IMR-90 (cell line): ENCODE results near the gene PARP12. TPM values are rescaled to one million over a fixed set of nuclear protein-coding genes. Genes with fewer than 3 reads are reported as not detected.

ENCODE experiments used
- ATAC-seq: fragments of 200-7000 bp; cut with Tn5 transposase; 2 replicates; pipeline ENCODE4 v1.9.1; 2020; ENCODE audit warnings: low read depth, mild to moderate bottlenecking, moderate library complexity
- BruUV-seq: library from RNA; stranded (reverse); fragments of 400-500 nt; replicated peaks from 2 replicates; lab custom pipeline; 2021; lab: Mats Ljungman, UMichigan
- CTCF ChIA-PET: fragments of 300-600 bp; formaldehyde crosslinking; extraction: SDS; loops from one replicate; lab custom pipeline; 2021; ENCODE audit warnings: antibody characterized with exemption; lab: Yijun Ruan, JAX
- POLR2A ChIA-PET: fragments of 300-600 bp; sonication (Branson Sonifier 250); formaldehyde crosslinking; loops from one replicate; lab custom pipeline; 2022; ENCODE audit warnings: antibody characterized with exemption; ENCODE audit not compliant: unreplicated experiment; lab: Charles Lee
- DNase-seq: peaks from one replicate; pipeline ENCODE4 v3.0.0; 2013
- H2AFZ ChIP-seq: replicated peaks from 2 replicates; pipeline ENCODE3; 2013; ENCODE audit warnings: low read length, mild to moderate bottlenecking; ENCODE audit not compliant: poor library complexity
- H2AK5ac ChIP-seq: 2 replicates; pipeline ENCODE4 v1.6.1; 2013; ENCODE audit warnings: low read depth, low read length, inconsistent platforms
- H2AK9ac ChIP-seq: replicated peaks from 2 replicates; pipeline ENCODE3; 2013; ENCODE audit warnings: mild to moderate bottlenecking, low read depth, low read length, moderate library complexity; ENCODE audit not compliant: poor library complexity
- H2BK120ac ChIP-seq: 2 replicates; pipeline ENCODE4 v1.6.1; 2013; ENCODE audit warnings: low read depth, low read length, inconsistent platforms
- H2BK15ac ChIP-seq: 3 replicates; pipeline ENCODE4 v1.6.1; 2013; ENCODE audit warnings: low read depth, low read length, inconsistent platforms
- H2BK20ac ChIP-seq: 2 replicates; pipeline ENCODE4 v1.6.1; 2013; ENCODE audit warnings: low read depth, mild to moderate bottlenecking, inconsistent platforms, low read length, moderate library complexity
- H2BK5ac ChIP-seq: 2 replicates; pipeline ENCODE4 v1.6.1; 2013; ENCODE audit warnings: mild to moderate bottlenecking, low read depth, low read length, inconsistent platforms; ENCODE audit not compliant: poor library complexity, severe bottlenecking
- H3K14ac ChIP-seq: replicated peaks from 2 replicates; pipeline ENCODE4 v1.6.1; 2013; ENCODE audit warnings: low read depth, low read length, inconsistent platforms
- H3K18ac ChIP-seq: 2 replicates; pipeline ENCODE4 v1.6.1; 2013; ENCODE audit warnings: low read depth, low read length, control low read depth
- H3K23ac ChIP-seq: 2 replicates; pipeline ENCODE4 v1.6.1; 2013; ENCODE audit warnings: low read depth, low read length, inconsistent platforms
- H3K27ac ChIP-seq: 2 replicates; pipeline ENCODE4 v1.5.1; 2013; ENCODE audit warnings: mild to moderate bottlenecking, control low read depth, low read length; ENCODE audit not compliant: insufficient read depth
- H3K27me3 ChIP-seq: 2 replicates; pipeline ENCODE4 v1.6.1; 2013; ENCODE audit warnings: low read length; ENCODE audit not compliant: control insufficient read depth, insufficient read depth
- H3K36me3 ChIP-seq: 2 replicates; pipeline ENCODE4 v1.6.1; 2013; ENCODE audit warnings: low read length, mixed read lengths; ENCODE audit not compliant: control insufficient read depth, insufficient read depth
- H3K4ac ChIP-seq: 2 replicates; pipeline ENCODE4 v1.6.1; 2013; ENCODE audit warnings: low read depth, low read length, inconsistent platforms
- H3K4me1 ChIP-seq: 2 replicates; pipeline ENCODE4 v1.6.1; 2013; ENCODE audit warnings: low read length, mixed read lengths; ENCODE audit not compliant: control insufficient read depth, insufficient read depth
- H3K4me2 ChIP-seq: 2 replicates; pipeline ENCODE4 v1.6.1; 2013; ENCODE audit warnings: low read depth, mild to moderate bottlenecking, control low read depth, low read length, moderate library complexity
- H3K4me3 ChIP-seq: 2 replicates; pipeline ENCODE4 v1.5.1; 2013; ENCODE audit warnings: low read depth, mild to moderate bottlenecking, control low read depth, low read length, moderate library complexity; ENCODE audit not compliant: insufficient read depth
- H3K56ac ChIP-seq: 2 replicates; pipeline ENCODE4 v1.6.1; 2013; ENCODE audit warnings: low read length, inconsistent platforms; ENCODE audit not compliant: insufficient read depth; ENCODE audit errors: extremely low read depth
- H3K79me1 ChIP-seq, 2 experiments: 2 replicates each; pipeline ENCODE4 v1.6.1; 2013; ENCODE audit warnings: low read length in 2 of 2, inconsistent platforms in 1 of 2, low read depth in 1 of 2
- H3K9ac ChIP-seq: 2 replicates; pipeline ENCODE4 v1.6.1; 2013; ENCODE audit warnings: low read depth, low read length, control low read depth
- H3K9me1 ChIP-seq: 2 replicates; pipeline ENCODE4 v1.6.1; 2013; ENCODE audit warnings: low read length, inconsistent platforms; ENCODE audit not compliant: insufficient read depth
- H3K9me3 ChIP-seq: 2 replicates; pipeline ENCODE4 v1.6.1; 2013; ENCODE audit warnings: low read length; ENCODE audit not compliant: control insufficient read depth, insufficient read depth
- H4K20me1 ChIP-seq: 2 replicates; pipeline ENCODE4 v1.6.1; 2013; ENCODE audit warnings: low read length, inconsistent platforms; ENCODE audit not compliant: insufficient read depth
- H4K5ac ChIP-seq: 2 replicates; pipeline ENCODE4 v1.6.1; 2013; ENCODE audit warnings: mild to moderate bottlenecking, low read depth, low read length, control low read depth
- H4K8ac ChIP-seq, 2 experiments: 2 replicates each; pipeline ENCODE4 v1.6.1; 2013; ENCODE audit warnings: low read depth in 2 of 2, low read length in 2 of 2, control low read depth in 1 of 2, inconsistent platforms in 1 of 2
- H4K91ac ChIP-seq: 2 replicates; pipeline ENCODE4 v1.6.1; 2013; ENCODE audit warnings: low read depth, low read length, inconsistent platforms; ENCODE audit not compliant: insufficient read depth
- BHLHE40 ChIP-seq: fragments of 150-350 bp; IDR thresholded peaks from 2 replicates; pipeline ENCODE4 v1.6.1; 2016; ENCODE audit warnings: mild to moderate bottlenecking, low read depth, low read length
- CEBPB ChIP-seq: IDR thresholded peaks from 2 replicates; pipeline ENCODE4 v1.6.1; 2012; ENCODE audit warnings: low read depth, low read length, improper control_type of control experiment
- CHD1 ChIP-seq: IDR thresholded peaks from 2 replicates; pipeline ENCODE4 v1.6.1; 2012; ENCODE audit warnings: low read depth, low read length, improper control_type of control experiment
- FOS ChIP-seq: fragments of 150-350 bp; IDR thresholded peaks from 2 replicates; pipeline ENCODE4 v1.6.1; 2016; ENCODE audit warnings: low read depth, low read length
- MAFK ChIP-seq: IDR thresholded peaks from 2 replicates; pipeline ENCODE4 v1.6.1; 2012; ENCODE audit warnings: low read depth, low read length, improper control_type of control experiment
- MAZ ChIP-seq: IDR thresholded peaks from 2 replicates; pipeline ENCODE4 v1.6.1; 2012; ENCODE audit warnings: low read depth, mild to moderate bottlenecking, low read length, improper control_type of control experiment, moderate library complexity, borderline replicate concordance
- MXI1 ChIP-seq: IDR thresholded peaks from 2 replicates; pipeline ENCODE4 v1.6.1; 2012; ENCODE audit warnings: low read depth, mild to moderate bottlenecking, low read length, moderate library complexity, borderline replicate concordance
- NFE2L2 ChIP-seq: fragments of 150-350 bp; IDR thresholded peaks from 2 replicates; pipeline ENCODE4 v1.6.1; 2016; ENCODE audit warnings: low read depth, mild to moderate bottlenecking, low read length
- POLR2A ChIP-seq: IDR thresholded peaks from 2 replicates; pipeline ENCODE4 v1.6.1; 2012; ENCODE audit warnings: mild to moderate bottlenecking, low read depth, low read length
- RAD21 ChIP-seq: IDR thresholded peaks from 2 replicates; pipeline ENCODE4 v1.6.1; 2012; ENCODE audit warnings: low read length, improper control_type of control experiment
- RCOR1 ChIP-seq: IDR thresholded peaks from 2 replicates; pipeline ENCODE4 v1.6.1; 2012; ENCODE audit warnings: mild to moderate bottlenecking, low read length, improper control_type of control experiment; ENCODE audit not compliant: insufficient replicate concordance
- RFX5 ChIP-seq: IDR thresholded peaks from 2 replicates; pipeline ENCODE4 v1.8.0; 2012; ENCODE audit warnings: low read depth, mild to moderate bottlenecking, low read length, moderate library complexity
- SMC3 ChIP-seq: fragments of 150-350 bp; IDR thresholded peaks from 2 replicates; pipeline ENCODE4 v1.6.1; 2016; ENCODE audit warnings: low read depth, mild to moderate bottlenecking, antibody characterized with exemption, low read length, moderate library complexity
- WGBS, 2 experiments: methylation state at CpG; one replicate each; pipeline versions ENCODE4 v1.1.5 to v1.1.7; 2013; ENCODE audit warnings: missing lambda C conversion rate in 2 of 2; ENCODE audit not compliant: insufficient read length in 1 of 2; ENCODE audit errors: extremely low coverage in 2 of 2; 5-methylcytosine and 5-hydroxymethylcytosine counted together
- dilution Hi-C: fragments of 300-500 bp; cut with HindIII; formaldehyde crosslinking; loops from one replicate; pipeline ENCODE4 v1.14.3; 2018; ENCODE audit warnings: low sequenced_read_pairs; ENCODE audit not compliant: unreplicated experiment
- in situ Hi-C: fragments of 300-500 bp; cut with MboI; formaldehyde crosslinking; loops from 3 replicates; pipeline ENCODE4 v1.14.3; 2019; ENCODE audit warnings: low sequenced_read_pairs, inconsistent platforms, mixed read lengths
- intact Hi-C: fragments of 100-400 bp; cut with micrococcal nuclease; formaldehyde crosslinking; loops from 2 replicates; pipeline ENCODE4 v1.10.0; 2022
- polyA plus RNA-seq, 3 experiments: library from polyadenylated mRNA; depleted of rRNA; stranded (reverse); fragments of >200 nt; gene quantifications; 2 replicates each; pipeline ENCODE4 v1.2.3, GENCODE V29; 2012; ENCODE audit warnings: low replicate concordance in 1 of 3
- total RNA-seq: library from RNA; depleted of rRNA; stranded (reverse); fragments of >200 nt; gene quantifications from 2 replicates; pipeline ENCODE4 v1.2.3, GENCODE V29; 2012
- TF ChIP-seq, protein P1 (sequence below): fragments of 150-350 bp; IDR thresholded peaks from 2 replicates; pipeline ENCODE4 v1.6.1; 2016; ENCODE audit warnings: low read depth, mild to moderate bottlenecking, low read length, moderate library complexity, borderline replicate concordance
- TF ChIP-seq, protein P2 (sequence below): conservative IDR thresholded peaks from 2 replicates; pipeline ENCODE4 v1.5.1; 2012; ENCODE audit warnings: mild to moderate bottlenecking, low read depth, low read length, improper control_type of control experiment
- TF ChIP-seq, protein P3 (sequence below): fragments of 150-350 bp; IDR thresholded peaks from 2 replicates; pipeline ENCODE4 v1.6.1; 2017; ENCODE audit warnings: mild to moderate bottlenecking, antibody characterized with exemption, low read length, low read depth

Gene PARP12
- total and polyA plus RNA-seq, 2 of the 4 experiments (the other 2 are of a cell fraction): 7.2 to 11.3 TPM

DNA sequence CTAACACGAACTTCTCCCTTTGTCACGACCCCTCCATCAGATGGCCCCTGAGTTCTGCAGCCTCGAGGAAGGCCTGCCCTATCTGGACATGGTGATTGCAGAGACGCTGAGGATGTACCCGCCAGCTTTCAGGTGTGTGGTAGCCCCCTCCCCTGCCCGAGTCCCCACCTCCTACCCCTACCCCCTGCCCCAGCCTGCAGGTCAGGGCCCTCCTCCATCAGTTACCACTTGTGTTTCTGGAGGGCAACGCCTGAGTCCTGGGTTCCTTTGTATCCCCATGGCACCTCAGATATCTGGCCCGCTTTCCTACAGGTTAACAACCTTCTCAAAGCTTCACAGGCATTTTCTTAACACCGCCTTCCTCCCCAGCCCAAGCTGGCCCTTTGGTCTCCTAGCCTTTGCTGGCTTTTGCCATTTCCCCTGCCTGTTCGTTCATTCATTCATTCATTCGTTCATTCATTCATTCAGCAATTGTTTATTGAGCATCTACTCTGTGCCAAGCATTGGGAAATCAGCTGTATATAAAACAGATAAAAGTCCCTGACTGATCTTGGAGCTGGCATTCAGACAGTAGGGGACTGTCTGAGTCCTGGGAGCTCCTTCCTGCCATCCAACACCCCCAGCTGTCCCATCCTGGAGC lies 55.6 kb downstream of the PARP12 start:
- no peak overlapping the region for H2AK5ac ChIP-seq
- no peak overlapping the region for H2AK9ac ChIP-seq
- H3K79me1 ChIP-seq: no peaks in the 10 kb centered on the region; a peak in 1 of 4 replicates
- CTCF ChIA-PET: no interaction called here
- H2BK20ac ChIP-seq: no peak overlapping the region
- TF ChIP-seq NFE2L2: no peak
- no peak for TF ChIP-seq MXI1
- no peak for TF ChIP-seq POLR2A
- TF ChIP-seq CEBPB: no peak
- TF ChIP-seq, protein P1, sequence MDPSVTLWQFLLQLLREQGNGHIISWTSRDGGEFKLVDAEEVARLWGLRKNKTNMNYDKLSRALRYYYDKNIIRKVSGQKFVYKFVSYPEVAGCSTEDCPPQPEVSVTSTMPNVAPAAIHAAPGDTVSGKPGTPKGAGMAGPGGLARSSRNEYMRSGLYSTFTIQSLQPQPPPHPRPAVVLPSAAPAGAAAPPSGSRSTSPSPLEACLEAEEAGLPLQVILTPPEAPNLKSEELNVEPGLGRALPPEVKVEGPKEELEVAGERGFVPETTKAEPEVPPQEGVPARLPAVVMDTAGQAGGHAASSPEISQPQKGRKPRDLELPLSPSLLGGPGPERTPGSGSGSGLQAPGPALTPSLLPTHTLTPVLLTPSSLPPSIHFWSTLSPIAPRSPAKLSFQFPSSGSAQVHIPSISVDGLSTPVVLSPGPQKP: no peak
- TF ChIP-seq, protein P2, sequence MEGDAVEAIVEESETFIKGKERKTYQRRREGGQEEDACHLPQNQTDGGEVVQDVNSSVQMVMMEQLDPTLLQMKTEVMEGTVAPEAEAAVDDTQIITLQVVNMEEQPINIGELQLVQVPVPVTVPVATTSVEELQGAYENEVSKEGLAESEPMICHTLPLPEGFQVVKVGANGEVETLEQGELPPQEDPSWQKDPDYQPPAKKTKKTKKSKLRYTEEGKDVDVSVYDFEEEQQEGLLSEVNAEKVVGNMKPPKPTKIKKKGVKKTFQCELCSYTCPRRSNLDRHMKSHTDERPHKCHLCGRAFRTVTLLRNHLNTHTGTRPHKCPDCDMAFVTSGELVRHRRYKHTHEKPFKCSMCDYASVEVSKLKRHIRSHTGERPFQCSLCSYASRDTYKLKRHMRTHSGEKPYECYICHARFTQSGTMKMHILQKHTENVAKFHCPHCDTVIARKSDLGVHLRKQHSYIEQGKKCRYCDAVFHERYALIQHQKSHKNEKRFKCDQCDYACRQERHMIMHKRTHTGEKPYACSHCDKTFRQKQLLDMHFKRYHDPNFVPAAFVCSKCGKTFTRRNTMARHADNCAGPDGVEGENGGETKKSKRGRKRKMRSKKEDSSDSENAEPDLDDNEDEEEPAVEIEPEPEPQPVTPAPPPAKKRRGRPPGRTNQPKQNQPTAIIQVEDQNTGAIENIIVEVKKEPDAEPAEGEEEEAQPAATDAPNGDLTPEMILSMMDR: no peak
- TF ChIP-seq CHD1: no peak
- TF ChIP-seq MAZ: no peak
- no peak for TF ChIP-seq RCOR1
- no peak for TF ChIP-seq MAFK
- no peak for TF ChIP-seq RAD21
- TF ChIP-seq, protein P3, sequence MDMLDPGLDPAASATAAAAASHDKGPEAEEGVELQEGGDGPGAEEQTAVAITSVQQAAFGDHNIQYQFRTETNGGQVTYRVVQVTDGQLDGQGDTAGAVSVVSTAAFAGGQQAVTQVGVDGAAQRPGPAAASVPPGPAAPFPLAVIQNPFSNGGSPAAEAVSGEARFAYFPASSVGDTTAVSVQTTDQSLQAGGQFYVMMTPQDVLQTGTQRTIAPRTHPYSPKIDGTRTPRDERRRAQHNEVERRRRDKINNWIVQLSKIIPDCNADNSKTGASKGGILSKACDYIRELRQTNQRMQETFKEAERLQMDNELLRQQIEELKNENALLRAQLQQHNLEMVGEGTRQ: no peak
- no peak for TF ChIP-seq FOS
- no peak for TF ChIP-seq RFX5
- no peak for TF ChIP-seq BHLHE40
- TF ChIP-seq SMC3: no peak
- H2BK120ac ChIP-seq: no peak overlapping the region
- H2BK5ac ChIP-seq: no peak overlapping the region
- peaks cover 6% of the 10 kb centered on the region for H3K9me1 ChIP-seq
- no peak overlapping the region for H3K56ac ChIP-seq
- ATAC-seq (no peak), DNase-seq (no peak)
- H3K4me2 ChIP-seq: no peak overlapping the region
- H2BK15ac ChIP-seq: no peak overlapping the region
- H4K91ac ChIP-seq: no peak overlapping the region
- no peak overlapping the region for H3K4ac ChIP-seq
- H3K4me1 ChIP-seq: no peaks in the 10 kb centered on the region; the same call in 1 of the 2 replicates
- no peak overlapping the region for H4K8ac ChIP-seq
- WGBS, 2 experiments: 60% methylated on average over 1 of the region's 11 CpGs; no CpG with 5 or more reads in 1 of the 2 experiments
- no peak overlapping the region for H3K27ac ChIP-seq
- no peak overlapping the region for H4K5ac ChIP-seq
- no peak overlapping the region for H3K9ac ChIP-seq
- H3K9me3 ChIP-seq: no peaks in the 10 kb centered on the region
- no peak overlapping the region for H3K18ac ChIP-seq
- no peak overlapping the region for H3K14ac ChIP-seq
- intact Hi-C loops (no loop called here), in situ Hi-C loops (loop anchor here (10.0 kb wide), 2 partner anchors 362 to 572 kb away; no protein-coding TSS in a partner anchor), dilution Hi-C loops (no loop called here)
- no TSS peak for BruUV-seq
- no peak overlapping the region for H3K23ac ChIP-seq
- peaks cover 4% of the 10 kb centered on the region; the same call in 1 of the 2 replicates for H4K20me1 ChIP-seq
- H3K4me3 ChIP-seq: no peak overlapping the region
- POLR2A ChIA-PET: no interaction called here
- no peak overlapping the region for H2AFZ ChIP-seq
- H3K27me3 ChIP-seq: peaks cover 6% of the 10 kb centered on the region
- H3K36me3 ChIP-seq: no peaks in the 10 kb centered on the region
